SU-DHL-6 (cell line): Measurements from ENCODE around the gene SPEN.

Source experiments
- H2AFZ ChIP-seq: fragments of 200-600 bp; sonication (generic); 2 replicates; pipeline ENCODE4 v1.6.1; 2014; ENCODE audit warnings: low read depth, mild to moderate bottlenecking, moderate library complexity, mixed read lengths, antibody characterized with exemption, low read length; ENCODE audit not compliant: severe bottlenecking
- H3F3A ChIP-seq: fragments of 200-600 bp; shearing (Covaris generic); 2 replicates; pipeline ENCODE4 v1.6.0; 2016; ENCODE audit warnings: antibody characterized with exemption, mild to moderate bottlenecking; ENCODE audit not compliant: insufficient read depth
- H3K27ac ChIP-seq: fragments of 200-600 bp; sonication (generic); 2 replicates; pipeline ENCODE4 v1.5.1; 2016; ENCODE audit warnings: low read depth, mild to moderate bottlenecking, low read length, moderate library complexity, mixed read lengths
- H3K27me3 ChIP-seq: fragments of 200-600 bp; sonication (generic), shearing (Covaris generic); 2 replicates; pipeline ENCODE4 v1.6.0; 2014; ENCODE audit warnings: mild to moderate bottlenecking, low read length
- H3K36me3 ChIP-seq: fragments of 200-600 bp; sonication (generic); 2 replicates; pipeline ENCODE4 v1.6.1; 2014; ENCODE audit warnings: mild to moderate bottlenecking, low read length, mixed read lengths
- H3K4me2 ChIP-seq: fragments of 300-600, 200-600 bp; shearing (Covaris generic), sonication (generic); 2 replicates; pipeline ENCODE4 v1.6.0; 2014; ENCODE audit warnings: low read length, low read depth, mild to moderate bottlenecking; ENCODE audit not compliant: poor library complexity, severe bottlenecking
- H3K4me3 ChIP-seq: fragments of 200-600 bp; sonication (generic); 2 replicates; pipeline ENCODE4 v1.5.1; 2014; ENCODE audit warnings: antibody characterized with exemption, low read length, mild to moderate bottlenecking, mixed read lengths; ENCODE audit not compliant: insufficient read depth, poor library complexity, severe bottlenecking
- H3K79me2 ChIP-seq: fragments of 200-600 bp; sonication (generic); 2 replicates; pipeline ENCODE4 v1.6.1; 2014; ENCODE audit warnings: mild to moderate bottlenecking, low read length, moderate library complexity; ENCODE audit not compliant: insufficient read depth
- H3K9ac ChIP-seq: fragments of 200-600 bp; sonication (generic); 2 replicates; pipeline ENCODE4 v1.7.0; 2014; ENCODE audit warnings: mild to moderate bottlenecking, low read length
- H3K9me2 ChIP-seq: fragments of 200-600 bp; sonication (generic); replicated peaks from 2 replicates; pipeline ENCODE4 v1.6.1; 2014; ENCODE audit warnings: low read length; ENCODE audit not compliant: insufficient read depth
- H3K9me3 ChIP-seq: fragments of 200-600 bp; sonication (generic); 2 replicates; pipeline ENCODE4 v1.6.1; 2014; ENCODE audit warnings: low read length, mixed read lengths; ENCODE audit not compliant: insufficient read depth
- H4K20me1 ChIP-seq: fragments of 200-600 bp; sonication (generic); 2 replicates; pipeline ENCODE4 v1.6.1; 2014; ENCODE audit warnings: low read depth, mild to moderate bottlenecking, antibody characterized with exemption, low read length, moderate library complexity, mixed read lengths
- CTCF ChIP-seq: fragments of 200-600 bp; sonication (generic); IDR thresholded peaks from one replicate; pipeline ENCODE4 v1.5.1; 2017; ENCODE audit warnings: antibody characterized with exemption, mild to moderate bottlenecking, low read length, moderate library complexity; ENCODE audit not compliant: insufficient read depth, poor library complexity, severe bottlenecking
- EZH2phosphoT487 ChIP-seq: fragments of 200-600 bp; sonication (generic), shearing (Covaris generic); conservative IDR thresholded peaks from 2 replicates; pipeline ENCODE4 v1.6.1; 2018; ENCODE audit warnings: mild to moderate bottlenecking, antibody characterized with exemption, low read length, moderate library complexity, mixed read lengths

Gene SPEN

DNA sequence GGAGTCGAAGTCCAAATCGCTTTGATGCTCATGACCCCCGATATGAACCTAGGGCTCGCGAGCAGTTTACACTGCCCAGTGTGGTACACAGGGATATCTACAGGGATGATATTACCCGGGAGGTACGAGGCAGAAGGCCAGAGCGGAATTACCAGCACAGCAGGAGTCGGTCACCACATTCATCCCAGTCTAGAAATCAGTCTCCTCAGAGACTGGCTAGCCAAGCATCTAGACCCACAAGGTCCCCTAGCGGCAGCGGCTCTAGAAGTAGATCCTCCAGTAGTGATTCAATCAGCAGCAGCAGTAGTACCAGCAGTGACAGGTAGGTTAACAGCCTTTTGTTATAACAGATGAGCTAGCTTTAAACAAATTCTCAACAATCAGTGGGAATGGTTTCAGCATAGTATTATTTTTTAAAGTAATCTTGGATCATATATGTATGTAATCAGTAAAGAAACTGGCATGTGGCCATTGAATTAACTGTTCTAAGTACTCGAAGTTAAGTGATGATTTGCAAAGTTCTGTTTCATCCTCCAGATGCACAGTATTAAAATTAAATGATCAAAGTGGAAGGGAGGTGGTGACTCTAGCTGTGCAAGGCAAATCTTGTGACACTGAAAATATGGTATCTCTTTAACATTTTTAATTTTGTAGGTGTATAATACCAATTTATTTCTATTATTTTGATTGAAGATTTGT is 29.0 kb downstream of the SPEN start:
- H3K4me2 ChIP-seq, result no peak overlapping the region
- no peaks in the 10 kb centered on the region for H3K9me2 ChIP-seq
- H3K27me3 ChIP-seq, result no peaks in the 10 kb centered on the region
- no peak overlapping the region for H2AFZ ChIP-seq
- TF ChIP-seq CTCF, result no peak
- TF ChIP-seq EZH2phosphoT487, result no peak
- H3K9ac ChIP-seq, result no peak overlapping the region
- peaks cover 19% of the 10 kb centered on the region for H3F3A ChIP-seq
- peaks cover 99% of the 10 kb centered on the region for H3K79me2 ChIP-seq
- H3K4me3 ChIP-seq, result no peak overlapping the region
- H3K9me3 ChIP-seq, result no peaks in the 10 kb centered on the region
- peaks cover 67% of the 10 kb centered on the region for H4K20me1 ChIP-seq
- peaks cover 36% of the 10 kb centered on the region; the same call in 1 of the 2 replicates for H3K36me3 ChIP-seq
- no peak overlapping the region for H3K27ac ChIP-seq

GRCh38 chr1:15881961-15882360 is 34.5 kb downstream of the SPEN start:
- no peak overlapping the region for H3K9ac ChIP-seq
- H3K9me3 ChIP-seq, result no peaks in the 10 kb centered on the region
- H3K27ac ChIP-seq, result no peak overlapping the region
- H4K20me1 ChIP-seq, result peaks cover 66% of the 10 kb centered on the region
- H2AFZ ChIP-seq, result no peak overlapping the region
- H3K79me2 ChIP-seq, result peaks cover 99% of the 10 kb centered on the region
- H3F3A ChIP-seq, result peaks cover 12% of the 10 kb centered on the region
- H3K4me2 ChIP-seq, result no peak overlapping the region
- no peaks in the 10 kb centered on the region for H3K9me2 ChIP-seq
- H3K36me3 ChIP-seq, result peaks cover 10% of the 10 kb centered on the region; the same call in 1 of the 2 replicates
- no peak for TF ChIP-seq CTCF
- no peak for TF ChIP-seq EZH2phosphoT487
- no peaks in the 10 kb centered on the region for H3K27me3 ChIP-seq
- H3K4me3 ChIP-seq, result no peak overlapping the region

DNA sequence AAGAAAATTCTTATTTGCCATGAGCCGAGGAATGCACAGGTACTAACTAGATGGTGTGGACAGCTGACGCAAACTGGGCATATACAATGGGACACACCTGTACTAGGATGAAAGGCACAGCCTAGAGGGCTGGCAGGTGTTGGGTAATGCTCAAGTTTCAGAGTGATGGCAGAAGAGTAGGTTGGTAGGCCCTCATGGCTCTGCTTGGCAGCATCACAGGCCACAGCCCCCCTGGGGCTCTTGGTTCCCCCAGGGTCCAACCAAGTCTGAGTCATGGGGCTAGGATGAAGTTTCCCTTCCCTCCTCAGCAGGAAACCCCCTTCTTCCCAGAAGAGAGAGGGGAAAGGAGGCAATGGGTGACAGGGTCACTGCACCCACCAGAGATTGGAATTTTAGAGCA is 35.2 kb downstream of the SPEN start:
- TF ChIP-seq CTCF, result no peak
- no peak overlapping the region for H2AFZ ChIP-seq
- no peak overlapping the region for H3K4me3 ChIP-seq
- no peaks in the 10 kb centered on the region for H3K9me3 ChIP-seq
- peaks cover 66% of the 10 kb centered on the region for H4K20me1 ChIP-seq
- H3F3A ChIP-seq, result peaks cover 12% of the 10 kb centered on the region
- no peak overlapping the region for H3K9ac ChIP-seq
- peak overlapping the region; percentile 17; the same call in 1 of the 2 replicates for H3K27ac ChIP-seq
- no peaks in the 10 kb centered on the region for H3K9me2 ChIP-seq
- no peaks in the 10 kb centered on the region for H3K27me3 ChIP-seq
- H3K4me2 ChIP-seq, result no peak overlapping the region
- peaks cover 99% of the 10 kb centered on the region for H3K79me2 ChIP-seq
- H3K36me3 ChIP-seq, result peaks cover 10% of the 10 kb centered on the region; the same call in 1 of the 2 replicates
